Stimulated activated naive CD8-positive, alpha-beta T cell treated with anti-CD3 and anti-CD28 coated beads, Interleukin-15, Interleukin-2, amounts not matched to agents 100 U/mL and 50 U/mL, for 24 hours (primary cell): Measurements from ENCODE around the gene ASAH2.
"Not testable (repeated sequence)": the region's sequence is repeated elsewhere in the genome, so short reads cannot be mapped to it uniquely, and the experiment has no call there.

Experiments used
- ATAC-seq: fragments of 150-1000 bp; cut with Tn5 transposase; one replicate; pipeline ENCODE4 v1.10.0; 2021
- DNase-seq: peaks from one replicate; pipeline ENCODE4 v3.0.0; 2021

Gene ASAH2

GRCh38 chr10:50254479-50254878 lies 3.2 kb upstream of the ASAH2 start:
- ATAC-seq (no peak), DNase-seq (no peak)

DNA sequence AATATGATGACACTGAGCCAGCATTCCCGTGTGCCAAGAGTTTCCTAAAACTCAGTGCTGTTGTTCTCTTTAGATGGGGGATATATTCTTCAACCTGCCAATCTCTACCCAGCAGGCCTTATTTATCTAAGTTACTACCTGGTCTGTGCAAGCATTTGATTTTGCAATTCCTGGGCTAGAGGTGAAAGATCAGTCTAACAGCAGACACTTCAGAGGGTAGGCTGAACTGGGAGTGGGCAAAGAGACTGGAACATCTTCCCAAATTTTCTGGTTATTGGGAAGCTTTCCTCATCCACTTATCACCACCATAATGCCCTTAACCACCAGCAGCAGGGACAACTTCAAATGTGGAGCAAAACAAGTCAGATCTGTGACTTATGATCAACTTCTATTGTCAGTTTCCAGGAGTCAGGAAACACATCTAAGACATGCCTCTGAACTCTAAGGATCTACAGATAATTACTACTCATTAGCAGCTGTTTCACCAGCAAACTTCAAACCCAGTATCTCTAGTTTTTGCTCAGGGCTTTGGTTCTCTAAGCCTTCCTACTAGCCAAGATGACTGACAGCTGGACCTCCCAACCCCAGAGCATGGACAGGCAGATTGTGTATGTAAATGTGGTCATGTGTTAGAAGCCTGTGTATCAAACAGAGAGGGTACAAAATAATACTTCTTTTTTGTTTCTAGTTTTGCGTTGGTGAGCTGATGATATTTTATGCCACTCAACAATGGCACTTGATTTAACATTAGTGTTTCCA lies 1.0 kb downstream of the ASAH2 start:
- ATAC-seq (no peak), DNase-seq (no peak)

DNA sequence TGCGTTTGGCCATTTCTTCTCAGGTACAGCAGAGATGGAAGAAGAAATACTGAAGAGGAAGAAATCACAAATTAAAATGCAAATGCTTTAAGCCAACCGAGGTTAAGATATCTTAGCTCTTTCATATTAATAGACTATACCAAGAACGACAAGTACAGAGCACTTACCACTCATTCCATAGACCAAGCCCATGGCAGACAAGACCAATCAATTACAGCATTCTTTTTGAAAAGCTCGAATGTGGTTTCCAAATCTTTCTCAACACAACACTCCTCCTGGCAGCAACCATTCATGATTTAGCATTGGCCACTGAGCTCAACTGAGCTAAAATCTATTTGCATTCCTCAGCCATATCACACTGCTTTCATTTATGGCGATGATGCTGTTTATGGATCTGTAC lies 2.7 kb downstream of the ASAH2 start:
- DNase-seq (no peak), ATAC-seq (no peak)

DNA sequence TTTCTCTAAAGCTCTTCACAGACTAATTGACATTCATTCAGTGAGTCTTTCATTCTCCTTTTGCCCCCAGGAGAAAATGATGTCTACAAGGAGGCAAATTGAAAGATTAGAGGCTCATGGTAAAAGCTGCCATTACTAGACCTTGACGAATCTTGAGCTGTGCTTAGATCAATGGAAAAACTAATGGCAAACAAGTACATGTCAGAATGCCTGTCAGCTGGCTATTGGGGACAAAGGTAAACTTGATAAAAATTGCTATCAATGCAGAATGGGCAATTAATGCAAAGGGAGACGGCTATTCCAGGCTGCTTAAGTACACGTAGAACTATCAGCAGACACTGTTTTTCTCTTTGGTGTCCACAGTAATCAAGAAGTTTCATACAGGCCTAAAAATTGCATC lies 3.3 kb downstream of the ASAH2 start:
- no peak for DNase-seq
- ATAC-seq: no peak

- ATAC-seq (no peak), DNase-seq (no peak)
These were observed 7.1 kb downstream of the ASAH2 start for GRCh38 chr10:50244201-50244600.

GRCh38 chr10:50242777-50243176 lies 8.5 kb downstream of the ASAH2 start:
- DNase-seq: no peak
- no peak for ATAC-seq

DNA sequence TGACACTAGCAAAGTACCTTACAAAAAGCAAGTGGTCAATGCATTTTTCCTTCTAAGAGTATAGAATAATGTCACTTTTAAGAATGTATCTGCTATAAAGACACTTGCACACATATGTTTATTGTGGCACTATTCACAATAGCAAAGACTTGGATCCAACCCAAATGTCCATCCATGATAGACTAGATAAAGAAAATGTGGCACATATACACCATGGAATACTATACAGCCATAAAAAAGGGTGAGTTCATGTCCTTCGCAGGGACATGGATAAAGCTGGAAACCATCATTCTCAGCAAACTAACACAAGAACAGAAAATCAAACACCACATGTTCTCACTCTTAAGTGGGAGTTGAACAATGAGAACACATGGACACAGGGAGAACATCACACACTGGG lies 9.8 kb downstream of the ASAH2 start:
- not testable (repeated sequence) for DNase-seq, ATAC-seq

- DNase-seq (no peak), ATAC-seq (no peak)
These were observed 16.8 kb downstream of the ASAH2 start for GRCh38 chr10:50234486-50234885.

GRCh38 chr10:50232261-50232639 lies 19.1 kb downstream of the ASAH2 start:
- DNase-seq: no peak
- no peak for ATAC-seq

GRCh38 chr10:50231515-50232260 lies 19.6 kb downstream of the ASAH2 start:
- ATAC-seq: no peak

GRCh38 chr10:50229460-50229859 lies 21.9 kb downstream of the ASAH2 start:
- ATAC-seq: no peak
- DNase-seq: no peak

More at GRCh38 chr10:50231515-50232260, 19.6 kb downstream of the ASAH2 start:
- DNase-seq: no peak

GRCh38 chr10:50228672-50229071 lies 22.6 kb downstream of the ASAH2 start:
- no peak for ATAC-seq
- DNase-seq: no peak

DNA sequence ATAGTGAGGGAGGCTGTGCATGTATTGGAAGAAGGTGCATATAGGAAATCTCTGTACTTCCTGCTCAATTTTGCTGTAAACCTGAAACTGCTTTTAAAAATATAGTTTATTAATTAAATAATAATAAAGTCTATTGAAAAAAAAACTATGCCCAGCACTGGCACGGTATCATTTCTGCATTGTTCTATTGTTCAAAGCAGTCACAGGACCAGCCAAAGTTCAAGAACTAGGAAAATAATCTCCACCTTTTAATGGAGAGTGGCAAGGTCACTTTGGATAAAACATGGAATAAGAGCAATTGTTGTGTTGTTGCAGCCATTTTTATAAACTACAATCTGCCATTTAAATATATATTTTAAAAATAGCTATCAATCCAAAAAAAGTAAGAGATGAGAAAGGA lies 24.7 kb downstream of the ASAH2 start:
- ATAC-seq: no peak
- no peak for DNase-seq

DNA sequence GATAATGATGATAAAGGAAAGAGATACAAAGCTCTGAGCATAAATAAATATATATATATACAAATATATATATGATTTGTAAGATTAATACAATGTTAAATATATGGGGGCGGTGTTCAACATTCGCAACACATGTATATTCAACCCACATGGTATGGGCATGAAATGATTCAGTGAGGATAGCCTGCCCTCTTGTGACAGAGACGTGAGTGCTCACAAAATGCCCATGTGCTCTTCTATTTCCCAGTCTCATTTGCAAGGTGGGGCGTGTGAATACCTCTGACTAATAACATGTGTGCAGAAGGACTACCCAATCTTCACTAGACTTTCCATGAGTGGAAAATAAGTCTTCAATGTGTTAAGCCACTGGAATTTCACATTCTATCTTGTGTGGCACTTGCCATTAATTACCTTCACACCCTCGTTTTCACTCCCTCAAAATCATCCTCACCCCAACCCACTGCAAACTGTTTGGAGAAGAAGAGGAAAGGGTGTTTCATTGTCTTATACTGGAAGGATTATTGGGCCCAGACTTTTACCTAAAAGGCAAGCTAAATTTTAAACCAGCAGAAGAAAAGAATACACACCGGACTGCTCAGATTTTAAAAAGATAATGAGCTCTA lies 26.9 kb downstream of the ASAH2 start:
- peak; percentile 28 for DNase-seq

GRCh38 chr10:50222199-50222598 lies 29.1 kb downstream of the ASAH2 start:
- DNase-seq (no peak), ATAC-seq (no peak)

More for the DNA sequence above, 26.9 kb downstream of the ASAH2 start:
- peak; percentile 96 for ATAC-seq

GRCh38 chr10:50221470-50221869 lies 29.8 kb downstream of the ASAH2 start:
- ATAC-seq: no peak

GRCh38 chr10:50219646-50220045 lies 31.7 kb downstream of the ASAH2 start:
- ATAC-seq: no peak

More at GRCh38 chr10:50221470-50221869, 29.8 kb downstream of the ASAH2 start:
- no peak for DNase-seq

GRCh38 chr10:50219200-50219599 lies 32.1 kb downstream of the ASAH2 start:
- DNase-seq (no peak), ATAC-seq (no peak)

More at GRCh38 chr10:50219646-50220045, 31.7 kb downstream of the ASAH2 start:
- DNase-seq: no peak

GRCh38 chr10:50216894-50217293 lies 34.4 kb downstream of the ASAH2 start:
- DNase-seq: no peak
- no peak for ATAC-seq

DNA sequence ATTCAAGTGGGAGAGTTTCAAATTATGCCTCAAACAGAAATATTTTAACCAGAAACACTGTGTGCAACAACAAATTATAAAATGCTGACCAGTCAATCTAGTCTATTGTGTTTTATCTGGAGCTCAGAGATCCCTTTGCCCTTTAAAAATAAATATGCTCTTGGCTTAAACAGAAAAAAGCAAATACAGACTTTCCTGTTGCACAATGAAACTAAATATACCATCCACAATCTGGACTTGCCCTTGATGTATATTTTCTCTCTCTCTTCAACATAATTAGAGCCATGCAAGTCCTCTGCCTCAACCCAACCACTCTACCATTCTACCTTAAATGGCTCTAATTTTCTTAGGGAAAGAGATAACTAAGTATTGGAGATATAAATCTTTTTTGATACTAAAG lies 34.9 kb downstream of the ASAH2 start:
- ATAC-seq (no peak), DNase-seq (no peak)

- DNase-seq (no peak), ATAC-seq (no peak)
These were observed 39.6 kb downstream of the ASAH2 start for GRCh38 chr10:50211670-50212069.

GRCh38 chr10:50210876-50211275 lies 40.4 kb downstream of the ASAH2 start:
- ATAC-seq (no peak), DNase-seq (no peak)
